GM18861 (cell line): ENCODE results near the gene KCNAB3.

Source experiments
- ATAC-seq: cut with Tn5 transposase; IDR thresholded peaks from one replicate; pipeline ENCODE4 v1.9.1; 2021; ENCODE audit not compliant: unreplicated experiment

Gene KCNAB3

DNA sequence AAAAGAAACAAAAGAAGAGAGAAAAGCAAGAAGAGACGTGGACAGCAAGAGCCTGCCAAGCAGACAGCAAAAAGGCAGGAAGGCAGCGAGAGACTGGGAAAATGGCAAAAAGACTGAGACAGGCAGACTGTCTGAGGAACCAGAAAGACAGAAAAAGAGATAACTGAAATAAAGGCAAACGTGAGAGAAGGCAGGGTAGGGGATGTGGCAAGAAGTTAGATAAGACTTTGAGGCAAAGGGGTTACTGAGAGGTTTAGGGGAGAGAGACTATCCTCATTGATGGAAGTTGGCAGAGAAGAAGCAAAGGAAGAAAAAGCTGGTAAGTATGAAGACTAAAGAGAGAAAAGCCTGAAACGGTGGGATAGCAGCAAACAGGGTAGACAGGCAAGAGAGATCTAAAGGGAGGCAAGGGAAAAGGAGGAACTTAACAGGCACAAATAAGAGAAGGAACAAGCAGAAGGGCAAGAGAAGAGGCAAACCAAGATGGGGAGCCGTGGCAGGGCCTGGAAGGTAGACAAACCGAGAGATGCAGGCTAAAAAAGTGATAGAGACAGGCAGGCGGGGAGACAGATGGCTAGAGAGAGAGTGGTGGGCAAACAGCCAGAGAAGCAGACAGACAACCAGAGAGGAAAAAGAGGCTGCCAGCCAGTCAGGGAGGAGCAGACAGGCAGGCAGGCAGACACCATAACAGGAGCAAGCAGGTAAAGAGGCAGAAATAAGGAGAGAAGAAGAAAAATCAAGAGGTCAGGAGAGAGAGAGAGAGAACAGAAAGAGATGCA, 48.2 kb downstream of the KCNAB3 start:
- no peak for ATAC-seq

GRCh38 chr17:7880076-7880868, 49.4 kb downstream of the KCNAB3 start:
- ATAC-seq, result peak; percentile 43

DNA sequence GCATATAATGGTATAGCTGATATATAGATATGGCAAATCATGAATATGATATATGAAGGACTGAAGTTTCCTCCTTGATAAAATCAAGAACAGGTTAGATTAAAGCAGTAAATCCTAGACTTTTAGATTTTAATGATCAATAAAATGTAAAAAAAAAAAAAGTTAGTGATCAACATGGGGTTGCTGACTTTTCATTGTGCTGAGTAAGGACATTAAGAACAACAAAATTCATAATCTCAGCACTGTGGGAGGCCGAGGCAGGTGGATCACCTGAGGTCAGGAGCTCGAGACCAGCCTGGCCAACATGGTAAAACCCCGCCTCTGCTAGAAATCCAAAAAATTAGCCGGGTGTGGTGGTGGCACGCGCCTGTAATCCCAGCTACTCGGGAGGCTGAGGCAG, 51.4 kb downstream of the KCNAB3 start:
- ATAC-seq, result no peak

DNA sequence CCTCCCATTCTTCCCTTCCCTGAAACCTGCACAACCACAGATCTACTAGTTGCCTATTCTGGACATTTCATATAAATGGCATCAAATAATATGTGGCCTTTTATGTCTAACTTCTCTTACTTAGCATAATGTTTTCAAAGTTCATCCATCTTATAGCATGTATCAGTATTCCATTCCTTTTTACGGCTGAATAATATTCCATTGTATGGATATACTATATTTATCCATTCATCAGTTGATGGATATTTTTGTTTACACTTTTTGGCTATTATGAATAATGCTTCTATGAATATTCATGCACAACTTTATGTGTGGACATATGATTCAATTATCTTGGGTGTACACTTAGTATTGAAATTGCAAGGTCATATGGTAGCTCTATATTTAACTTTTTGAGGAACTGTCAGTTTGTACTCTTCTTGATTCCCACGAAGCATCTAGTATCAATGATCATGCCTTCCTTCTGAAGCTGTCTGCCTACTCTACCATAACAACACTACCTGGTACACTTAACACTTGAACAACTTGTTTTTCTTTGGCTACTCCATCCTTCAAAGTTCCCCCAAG, 53.8 kb downstream of the KCNAB3 start:
- no peak for ATAC-seq

DNA sequence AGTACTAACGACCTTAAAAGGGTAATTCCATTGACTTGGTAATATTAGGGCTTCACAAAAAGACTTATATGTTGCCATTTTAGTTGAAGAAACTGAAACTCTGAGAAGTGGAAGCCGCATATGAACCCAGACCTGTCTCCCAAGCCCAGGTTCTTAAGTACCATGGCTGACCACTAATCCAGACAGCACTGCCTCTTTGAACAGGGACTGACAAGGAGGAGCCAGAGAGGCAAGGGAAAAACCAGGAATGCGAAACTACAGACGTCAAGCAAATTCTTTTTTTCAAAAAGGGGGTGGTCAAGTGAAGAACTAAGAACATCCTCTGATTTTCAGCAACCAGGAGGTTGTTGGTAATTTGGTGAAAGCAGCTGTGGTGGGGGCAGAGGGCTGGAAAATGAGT, 56.6 kb downstream of the KCNAB3 start:
- no peak for ATAC-seq
